H54 (cell line): ENCODE measurements around the gene XPNPEP2.

Experiments
- DNase-seq: peaks from one replicate; pipeline ENCODE4 v3.0.0; 2011; ENCODE audit warnings: low spot score, mixed read lengths; ENCODE audit not compliant: insufficient read length
- FAIRE-seq: peaks from 3 replicates; lab custom pipeline; 2011; peaks lifted over from hg19 to GRCh38; lab: Jason Lieb, UNC
- POLR2A ChIP-seq: IDR thresholded peaks from 2 replicates; pipeline ENCODE4 v1.6.1; 2011; ENCODE audit warnings: low read depth, mild to moderate bottlenecking, low read length

Gene XPNPEP2

DNA sequence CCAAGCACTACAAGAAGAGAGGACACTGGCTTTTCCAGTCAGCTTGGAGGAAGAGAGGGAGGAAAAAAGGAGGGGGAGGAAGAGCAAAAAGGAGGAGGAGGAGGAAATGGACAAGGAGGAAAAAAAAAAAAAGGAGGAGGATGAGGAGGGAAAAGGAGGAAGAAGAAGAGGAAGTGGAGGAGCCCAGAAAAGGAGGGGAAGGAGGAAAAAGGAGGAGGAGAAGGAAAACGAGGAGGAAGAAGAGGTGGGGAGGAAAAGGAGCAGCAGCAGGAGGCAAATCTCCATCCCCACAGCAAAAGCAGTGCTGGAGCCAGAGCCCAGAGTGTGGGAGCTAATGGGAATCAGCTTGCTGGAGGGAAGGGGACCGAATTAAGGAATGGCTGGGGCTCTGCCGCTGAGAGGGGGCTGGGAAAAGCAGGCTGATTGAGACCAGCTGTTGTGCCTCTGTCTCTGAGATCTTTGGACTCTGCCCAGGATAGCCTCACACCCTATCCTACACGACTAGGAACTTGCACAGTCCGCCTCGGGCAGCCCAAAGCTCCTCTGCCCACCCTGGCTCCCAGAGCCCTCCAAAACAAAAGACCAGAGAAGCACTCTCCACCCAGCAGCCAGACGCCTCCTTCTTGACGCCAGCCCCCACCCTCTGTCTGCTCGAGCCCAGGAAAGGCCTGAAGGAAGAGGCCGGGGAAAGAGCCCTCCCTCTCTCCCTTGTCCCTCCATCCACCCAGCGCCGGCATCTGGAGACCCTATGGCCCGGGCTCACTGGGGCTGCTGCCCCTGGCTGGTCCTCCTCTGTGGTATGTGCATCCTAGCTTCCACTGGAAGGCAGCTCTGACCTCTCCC lies at the start of gene XPNPEP2:
XPNPEP2 (plus strand) TSS at position 514 of the 843 bp plus-strand sequence; CDS start at position 749, 235 bp downstream.
- no peak for TF ChIP-seq POLR2A
- no peak for DNase-seq
- no peak for FAIRE-seq

DNA sequence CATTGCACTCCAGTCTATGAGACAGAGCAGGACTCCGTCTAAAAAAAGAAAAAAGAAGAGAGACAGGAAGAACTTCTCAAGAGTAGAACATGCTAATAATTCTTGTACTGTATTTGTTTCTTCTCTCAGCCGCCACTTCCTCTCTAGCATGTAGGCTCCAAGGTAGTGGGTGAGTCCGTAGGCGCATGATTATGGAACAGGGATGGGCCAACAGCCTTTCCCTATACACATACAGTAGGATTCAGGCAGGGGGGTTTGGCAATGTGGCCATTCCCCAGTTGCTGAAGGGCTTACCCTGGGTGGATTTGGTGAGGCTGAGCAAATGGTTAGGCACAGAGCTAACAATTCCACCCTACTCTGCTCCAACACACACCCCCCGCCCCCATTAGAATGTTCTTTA lies 49.0 kb upstream of the XPNPEP2 start:
- TF ChIP-seq POLR2A: no peak
- no peak for DNase-seq
- no peak for FAIRE-seq

- no peak for FAIRE-seq
- no peak for DNase-seq
- no peak for TF ChIP-seq POLR2A
These were observed 48.3 kb upstream of the XPNPEP2 start for GRCh38 chrX:129690435-129690834.

- FAIRE-seq (no peak), DNase-seq (no peak)
- TF ChIP-seq POLR2A: no peak
These were observed 45.4 kb upstream of the XPNPEP2 start for GRCh38 chrX:129693354-129693753.

DNA sequence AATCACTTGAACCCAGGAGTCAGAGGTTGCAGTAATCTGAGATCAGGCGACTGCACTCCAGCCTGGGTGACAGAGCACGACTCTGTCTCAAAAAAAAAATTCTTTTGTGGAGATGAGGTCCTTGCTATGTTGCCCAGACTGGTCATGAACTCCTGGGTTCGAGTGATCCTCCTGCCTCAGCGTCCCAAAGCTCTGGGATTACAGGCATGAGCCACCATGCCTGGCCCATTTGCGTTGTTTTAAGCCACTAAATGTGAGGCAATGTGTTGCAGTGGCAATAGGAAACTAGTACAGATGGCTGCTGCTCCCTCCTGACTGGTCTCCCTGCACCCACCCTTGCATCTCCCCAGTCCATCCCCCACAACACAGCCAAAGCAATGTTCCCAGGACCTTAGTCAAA lies 44.0 kb upstream of the XPNPEP2 start:
- TF ChIP-seq POLR2A: no peak
- no peak for FAIRE-seq
- DNase-seq: no peak

- DNase-seq: no peak
- TF ChIP-seq POLR2A: no peak
- no peak for FAIRE-seq
These were observed 43.2 kb upstream of the XPNPEP2 start for GRCh38 chrX:129695535-129695934.

- TF ChIP-seq POLR2A: no peak
- FAIRE-seq: no peak
- no peak for DNase-seq
These were observed 42.8 kb upstream of the XPNPEP2 start for GRCh38 chrX:129695937-129696336.

DNA sequence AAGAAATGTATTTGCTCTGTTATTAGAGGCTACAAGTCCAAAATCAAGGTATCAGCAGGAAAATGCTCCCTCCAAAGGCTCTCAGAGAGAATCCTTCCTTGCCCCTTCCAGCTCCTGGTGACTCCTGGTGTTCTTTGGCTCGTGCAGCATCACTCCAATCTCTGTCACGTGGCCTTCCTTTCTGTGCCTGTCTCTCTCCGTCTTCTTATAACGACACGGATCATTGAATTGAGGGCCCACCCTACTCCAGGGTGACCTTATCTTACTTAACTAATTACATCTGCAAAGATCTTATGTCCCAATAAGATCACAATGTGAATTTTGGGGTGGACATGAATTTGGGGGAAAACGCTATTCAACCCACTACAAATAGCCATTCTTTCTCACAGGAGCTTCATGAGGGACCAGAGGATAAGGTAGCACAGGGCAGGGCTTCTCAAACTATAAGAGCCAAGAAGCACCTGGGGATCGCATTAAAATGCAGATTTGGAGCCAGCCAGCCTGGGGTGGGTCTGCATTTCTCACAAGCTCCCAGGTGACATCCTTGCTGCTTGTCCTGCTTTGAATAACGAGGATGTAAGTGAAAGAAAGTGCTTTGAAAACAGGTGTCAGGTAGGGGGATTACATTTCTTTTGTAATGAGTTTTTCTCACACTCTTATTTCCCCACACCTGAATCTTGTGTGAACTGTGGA lies 42.2 kb upstream of the XPNPEP2 start:
- FAIRE-seq: no peak
- no peak for TF ChIP-seq POLR2A

GRCh38 chrX:129697204-129697829 lies 41.5 kb upstream of the XPNPEP2 start:
- no peak for TF ChIP-seq POLR2A
- DNase-seq (no peak), FAIRE-seq (no peak)

More for the DNA sequence above, 42.2 kb upstream of the XPNPEP2 start:
- DNase-seq: no peak

DNA sequence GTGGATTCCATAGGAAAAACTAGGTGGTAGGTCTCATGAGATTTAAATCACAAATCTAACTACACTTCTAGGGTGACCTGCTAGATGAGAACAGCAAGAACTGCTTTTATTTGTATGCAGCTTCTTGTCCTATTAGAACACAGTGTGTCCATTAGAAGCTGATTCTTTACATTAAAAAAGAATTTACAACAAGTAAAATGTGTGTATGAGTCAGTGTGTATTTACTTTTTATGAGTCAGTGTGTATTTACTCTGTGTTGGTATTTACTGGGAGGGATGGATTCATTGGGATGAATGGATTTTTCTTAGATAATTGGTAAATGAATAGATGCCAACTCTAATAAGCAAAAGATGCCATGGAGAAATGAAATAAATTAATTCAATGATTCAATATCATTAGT lies 40.6 kb upstream of the XPNPEP2 start:
- no peak for TF ChIP-seq POLR2A
- FAIRE-seq: no peak
- no peak for DNase-seq

DNA sequence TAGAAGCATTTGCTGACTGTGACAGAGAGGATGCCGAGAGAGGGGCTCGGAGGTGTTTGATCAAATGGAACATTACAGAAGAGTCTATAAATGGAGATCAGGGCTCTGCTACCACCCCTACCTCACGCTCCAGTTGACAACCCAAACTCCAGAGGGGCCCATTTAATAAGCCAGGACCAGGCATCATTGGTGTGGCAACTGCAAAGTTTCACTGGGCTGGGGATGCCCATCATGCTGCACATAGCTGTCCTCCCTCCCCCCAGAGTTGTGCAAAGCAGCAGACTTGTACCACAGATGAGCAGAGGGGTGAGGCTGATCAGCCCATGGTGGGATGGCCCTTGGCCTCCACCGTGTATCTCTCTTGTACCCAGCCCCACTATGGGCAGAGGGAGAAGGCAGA lies 38.2 kb upstream of the XPNPEP2 start:
- DNase-seq: no peak
- no peak for TF ChIP-seq POLR2A
- FAIRE-seq: no peak

- DNase-seq (no peak), FAIRE-seq (no peak)
- TF ChIP-seq POLR2A: no peak
These were observed 37.1 kb upstream of the XPNPEP2 start for GRCh38 chrX:129701624-129702069.

DNA sequence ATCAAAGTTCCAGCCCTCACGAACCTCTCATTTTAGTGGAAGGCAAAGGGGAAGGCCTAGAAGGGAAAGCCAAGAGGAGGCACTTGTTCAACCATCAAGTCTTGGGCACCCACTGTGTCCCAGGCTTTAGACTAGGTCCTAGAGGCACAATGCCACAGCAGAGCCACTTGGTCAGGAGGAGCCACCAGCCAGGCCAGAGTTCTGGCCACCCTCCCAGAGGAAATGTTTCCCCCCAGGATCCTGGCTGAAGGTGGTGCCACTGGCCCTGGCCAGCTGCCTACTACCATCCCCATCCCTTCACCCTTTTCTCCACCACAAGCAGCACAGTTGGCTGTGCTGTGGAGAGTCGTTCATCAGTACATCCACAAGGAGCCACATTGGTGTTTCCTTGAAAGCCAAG lies 34.3 kb upstream of the XPNPEP2 start:
- TF ChIP-seq POLR2A: no peak
- no peak for DNase-seq
- no peak for FAIRE-seq

GRCh38 chrX:129705377-129705925 lies 33.3 kb upstream of the XPNPEP2 start:
- FAIRE-seq (no peak), DNase-seq (no peak)
- no peak for TF ChIP-seq POLR2A
